Natural killer cell treated with Interleukin-12 subunit alpha and Interleukin-12 subunit beta and Interleukin-15 and Interleukin-18, amount 100 ng/mL, for 72 hours (primary cell): ENCODE data around the gene TMEM125. TPM values are rescaled to one million over a fixed set of nuclear protein-coding genes. Genes with fewer than 3 reads are reported as not detected.
A peak's percentile ranks its signal among the peaks of the same experiment; 100 is the strongest.

Source experiments
- ATAC-seq, 2 donors: fragments of 150-1000 bp; cut with Tn5 transposase in 1 of 2; sonication (Bioruptor Pico), chemical (Tn5 transposase) in 1 of 2; 2 replicates each; pipeline ENCODE4 v1.10.0; 2021
- DNase-seq: peaks from one replicate; pipeline ENCODE4 v3.0.0; 2022; ENCODE audit warnings: low spot score
- H3K27ac Mint-ChIP-seq, 2 donors: 1 replicate in 1 of 2; 2 replicates in 1 of 2; pipeline ENCODE4 v1.8.0; 2022; ENCODE audit warnings: mixed read lengths in 2 of 2, mild to moderate bottlenecking in 1 of 2, moderate library complexity in 1 of 2
- H3K27me3 Mint-ChIP-seq, 2 donors: 1 replicate in 1 of 2; 2 replicates in 1 of 2; pipeline ENCODE4 v1.8.0; 2022; ENCODE audit warnings: mixed read lengths in 2 of 2
- H3K36me3 Mint-ChIP-seq: one replicate; pipeline ENCODE4 v1.8.0; 2022; ENCODE audit warnings: mixed read lengths
- H3K4me1 Mint-ChIP-seq, 2 donors: 1 replicate in 1 of 2; 2 replicates in 1 of 2; pipeline ENCODE4 v1.8.0; 2022; ENCODE audit warnings: low read depth in 2 of 2, mixed read lengths in 2 of 2, mild to moderate bottlenecking in 1 of 2
- H3K4me3 Mint-ChIP-seq: one replicate; pipeline ENCODE4 v1.8.0; 2022; ENCODE audit warnings: mixed read lengths
- H3K9me3 Mint-ChIP-seq: 2 replicates; pipeline ENCODE4 v1.8.0; 2022; ENCODE audit warnings: mixed read lengths
- total RNA-seq, 2 donors: library from RNA; stranded (reverse); gene quantifications; one replicate each; pipeline ENCODE4 v1.2.3, GENCODE V29; 2022

The TMEM125 gene
- total RNA-seq, 2 donors from 2014 or later = not detected

- no peak overlapping the region for H3K4me3 Mint-ChIP-seq
- no peaks in the 10 kb centered on the region for H3K27me3 Mint-ChIP-seq
- H3K4me1 Mint-ChIP-seq = peaks cover 6 to 16% of the 10 kb centered on the region in 2 donors
- H3K27ac Mint-ChIP-seq = no peak overlapping the region
- no peak for DNase-seq
- peaks cover 17% of the 10 kb centered on the region for H3K36me3 Mint-ChIP-seq
- peak in 1 of 2 donors; percentile 28 for ATAC-seq
- peaks cover 12% of the 10 kb centered on the region for H3K9me3 Mint-ChIP-seq
Observed at GRCh38 chr1:43321331-43321891, 51.6 kb downstream of the TMEM125 start.

GRCh38 chr1:43322506-43322905 lies 52.7 kb downstream of the TMEM125 start:
- H3K9me3 Mint-ChIP-seq = peaks cover 12% of the 10 kb centered on the region
- H3K27ac Mint-ChIP-seq = no peak overlapping the region
- ATAC-seq (no peak), DNase-seq (no peak)
- H3K4me3 Mint-ChIP-seq = no peak overlapping the region
- peaks cover 17% of the 10 kb centered on the region for H3K36me3 Mint-ChIP-seq
- H3K27me3 Mint-ChIP-seq = no peaks in the 10 kb centered on the region
- H3K4me1 Mint-ChIP-seq = peaks cover 6 to 16% of the 10 kb centered on the region in 2 donors

Other genes with a start within 250 kb of the TMEM125 start
- gene EBNA1BP2, start 97.7 kb upstream of the TMEM125 start, total RNA-seq = 100 to 1,000 TPM in 1 of 2 donors, 10 to 100 TPM in 1; 76.4 to 152 TPM
- under 1 TPM in 1 of 2 donors, not detected in 1; 0.25 TPM for gene CFAP57, start 97.7 kb upstream of the TMEM125 start, total RNA-seq
- gene C1orf210, start 15.6 kb downstream of the TMEM125 start, total RNA-seq = not detected
- gene TIE1, start 31.0 kb downstream of the TMEM125 start, total RNA-seq = 10 to 100 TPM in 1 of 2 donors, 1 to 10 TPM in 1; 9.6 to 11.4 TPM
- gene MPL, start 67.8 kb downstream of the TMEM125 start, total RNA-seq = not detected
- gene CDC20, start 89.0 kb downstream of the TMEM125 start, total RNA-seq = 100 to 1,000 TPM in 1 of 2 donors, 10 to 100 TPM in 1; 98.7 to 152 TPM
- gene ELOVL1, start 98.0 kb downstream of the TMEM125 start, total RNA-seq = 100 to 1,000 TPM; 101 to 108 TPM
- 10 to 100 TPM; 42.6 to 57.9 TPM for gene MED8, start 119.8 kb downstream of the TMEM125 start, total RNA-seq
- 100 to 1,000 TPM in 1 of 2 donors, 10 to 100 TPM in 1; 73.3 to 119 TPM for gene SZT2, start 119.9 kb downstream of the TMEM125 start, total RNA-seq
- gene HYI, start 183.9 kb downstream of the TMEM125 start, total RNA-seq = 10 to 100 TPM; 13.4 to 15.0 TPM